ENCODE results near the gene NOX1. TPM values are rescaled to one million over a fixed set of nuclear protein-coding genes. Genes with fewer than 3 reads are reported as not detected.

The NOX1 gene
- total and polyA plus RNA-seq, 2 of the 13 experiments (the other 11 are each of a cell fraction or from before 2014, with no cell fraction given), result 0.07 TPM; not detected in 1

GRCh38 chrX:100819837-100820666 lies 54.1 kb downstream of the NOX1 start, which contains the start of gene CSTF2 (continued):
- no peak for TF ChIP-seq ZNF691 (CRISPR knock-in tag; IDR thresholded peaks at IDR 0.05; ENCODE audit: borderline replicate concordance, low read depth)
- 0 out of 2 replicates have a peak, but pooled peaks have one; percentile 29 for TF ChIP-seq ZBTB3 (CRISPR knock-in tag; IDR thresholded peaks at IDR 0.05; ENCODE audit: borderline replicate concordance, low read depth)
- no peak for TF ChIP-seq FOXC1 (CRISPR knock-in tag; IDR thresholded peaks at IDR 0.05; ENCODE audit: borderline replicate concordance)
- TF ChIP-seq ZNF24 (IDR thresholded peaks at IDR 0.05), result no peak
- 0 out of 2 replicates have a peak, but pooled peaks have one; percentile 13 for TF ChIP-seq BORCS8-MEF2B (CRISPR knock-in tag; IDR thresholded peaks at IDR 0.05)
- TF ChIP-seq ZFX (CRISPR knock-in tag; IDR thresholded peaks at IDR 0.05; ENCODE audit: low read depth), result no peak
- no peak for TF ChIP-seq RXRB (CRISPR knock-in tag; IDR thresholded peaks at IDR 0.05; ENCODE audit: borderline replicate concordance)
- no peak for TF ChIP-seq ZNF670 (CRISPR knock-in tag; IDR thresholded peaks at IDR 0.05; ENCODE audit: borderline replicate concordance)
- no peak for TF ChIP-seq ZNF597 (CRISPR knock-in tag; IDR thresholded peaks at IDR 0.05)
- TF ChIP-seq ASH2L (IDR thresholded peaks at IDR 0.05; ENCODE audit: insufficient read length, low read depth, low read length), result peak; percentile 40
- 0 out of 2 replicates have a peak, but pooled peaks have one; percentile 30 for TF ChIP-seq TBX2 (CRISPR knock-in tag; IDR thresholded peaks at IDR 0.05; ENCODE audit: borderline replicate concordance)
- TF ChIP-seq ZNF235 (CRISPR knock-in tag; IDR thresholded peaks at IDR 0.05; ENCODE audit: borderline replicate concordance), result no peak
- TF ChIP-seq BCLAF1 (IDR thresholded peaks at IDR 0.05), result no peak
- no peak for TF ChIP-seq STAT6 (CRISPR knock-in tag; IDR thresholded peaks at IDR 0.05; ENCODE audit: borderline replicate concordance)
- no peak; the same call in 1 of the 2 replicates for TF ChIP-seq ZNF709 (CRISPR knock-in tag; IDR thresholded peaks at IDR 0.05)
- no peak for TF ChIP-seq ZSCAN25 (CRISPR knock-in tag; IDR thresholded peaks at IDR 0.05)
- TF ChIP-seq NFE2L2 (IDR thresholded peaks at IDR 0.05; ENCODE audit: low read length), result no peak
- no peak for TF ChIP-seq ZNF362 (CRISPR knock-in tag; IDR thresholded peaks at IDR 0.05; ENCODE audit: borderline replicate concordance)
- no peak for TF ChIP-seq ZNF615 (CRISPR knock-in tag; IDR thresholded peaks at IDR 0.05; ENCODE audit: borderline replicate concordance)
